AG10803 (cell line): ENCODE data around the gene PLIN5.

Source experiments
- DNase-seq: peaks from one replicate; pipeline ENCODE4 v3.0.0; 2010; ENCODE audit warnings: low read depth
- H3K4me3 ChIP-seq: 2 replicates; pipeline ENCODE4 v1.5.1; 2011; ENCODE audit warnings: mild to moderate bottlenecking, low read length, control low read depth
- CTCF ChIP-seq: conservative IDR thresholded peaks from 2 replicates; pipeline ENCODE4 v1.5.1; 2011; ENCODE audit warnings: mild to moderate bottlenecking, low read length, control low read depth, inconsistent platforms

The PLIN5 gene

DNA sequence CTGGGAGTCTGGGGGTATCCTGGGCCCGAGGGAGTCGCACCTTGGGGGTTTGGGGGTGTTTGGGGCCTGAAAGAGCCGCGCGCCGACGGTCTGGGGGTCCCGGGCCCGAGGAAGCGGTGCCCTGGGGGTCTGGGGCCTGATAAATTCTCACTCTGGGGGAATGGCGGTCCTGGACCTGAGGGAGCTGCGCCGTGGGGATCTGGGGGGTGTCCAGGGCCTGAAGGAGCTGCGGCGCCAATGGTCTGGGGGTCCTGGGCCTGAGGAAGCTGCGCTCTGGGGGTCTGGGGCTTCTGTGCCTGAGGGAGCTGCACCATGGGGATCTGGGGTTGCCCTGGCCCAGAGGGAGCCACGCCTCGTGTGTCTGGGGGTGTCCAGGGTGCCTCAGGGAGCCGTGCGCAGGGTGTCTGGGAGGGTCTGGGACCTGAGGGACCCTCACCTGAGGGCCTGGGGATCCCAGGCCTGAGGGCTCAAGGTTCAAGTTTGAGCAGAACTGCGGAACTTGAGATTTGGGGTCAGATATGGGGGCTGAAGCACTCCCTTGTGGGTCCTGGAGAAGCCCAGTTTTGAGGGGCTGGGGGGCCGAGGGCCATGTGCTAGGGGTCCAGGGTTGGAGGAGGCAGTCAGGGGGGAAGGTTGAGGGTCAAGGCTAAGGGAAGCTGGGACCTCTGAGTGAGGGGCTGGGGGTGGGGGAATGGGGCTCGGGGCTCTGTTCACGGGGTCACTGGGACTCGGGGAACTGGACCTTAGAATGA is 61.8 kb downstream of the PLIN5 start:
- no peak for DNase-seq
- no peak for TF ChIP-seq CTCF
- peak overlapping the region; percentile 74 for H3K4me3 ChIP-seq
